ENCODE results near the gene STYX.
"Not testable (repeated sequence)": the region's sequence is repeated elsewhere in the genome, so short reads cannot be mapped to it uniquely, and the experiment has no call there.

The STYX gene

GRCh38 chr14:52738409-52738808, 8.4 kb downstream of the STYX start:
- no peaks in the 10 kb centered on the region; the same call in 1 of the 2 replicates for H3K27me3 ChIP-seq (ENCODE audit: low read depth)
- H3K36me3 ChIP-seq (replicated peaks) = no peaks in the 10 kb centered on the region
- no peak for DNase-seq (ENCODE audit: low spot score in 2 of 2)
- in situ Hi-C loops (cut with MboI; ENCODE audit: low sequenced_read_pairs) = no loop called here
- peaks cover 19% of the 10 kb centered on the region for H3K4me1 ChIP-seq
- H3K9me3 ChIP-seq = no peaks in the 10 kb centered on the region
- no peak overlapping the region for H3K4me3 ChIP-seq

- no peak overlapping the region for H3K4me3 ChIP-seq
- no peaks in the 10 kb centered on the region; the same call in 1 of the 2 replicates for H3K27me3 ChIP-seq (ENCODE audit: low read depth)
- no peaks in the 10 kb centered on the region for H3K9me3 ChIP-seq
- H3K36me3 ChIP-seq (replicated peaks) = no peaks in the 10 kb centered on the region
- DNase-seq (ENCODE audit: low spot score in 2 of 2) = peak in 1 of 2 experiments; percentile 95
- in situ Hi-C loops (cut with MboI; ENCODE audit: low sequenced_read_pairs) = no loop called here
- peaks cover 8% of the 10 kb centered on the region for H3K4me1 ChIP-seq
Measured at GRCh38 chr14:52740751-52741150, 10.8 kb downstream of the STYX start.

GRCh38 chr14:52741865-52742264, 11.9 kb downstream of the STYX start:
- Histone ChIP-seq H3K9me3 (no peaks in the 10 kb centered on the region), H3K27me3 (ENCODE audit: low read depth) (no peaks in the 10 kb centered on the region), H3K36me3 (replicated peaks) (no peaks in the 10 kb centered on the region), H3K4me3 (no peak overlapping the region), H3K4me1 (peaks cover 6% of the 10 kb centered on the region)
- in situ Hi-C loops (cut with MboI; ENCODE audit: low sequenced_read_pairs) = no loop called here
- no peak for DNase-seq (ENCODE audit: low spot score in 2 of 2)

DNA sequence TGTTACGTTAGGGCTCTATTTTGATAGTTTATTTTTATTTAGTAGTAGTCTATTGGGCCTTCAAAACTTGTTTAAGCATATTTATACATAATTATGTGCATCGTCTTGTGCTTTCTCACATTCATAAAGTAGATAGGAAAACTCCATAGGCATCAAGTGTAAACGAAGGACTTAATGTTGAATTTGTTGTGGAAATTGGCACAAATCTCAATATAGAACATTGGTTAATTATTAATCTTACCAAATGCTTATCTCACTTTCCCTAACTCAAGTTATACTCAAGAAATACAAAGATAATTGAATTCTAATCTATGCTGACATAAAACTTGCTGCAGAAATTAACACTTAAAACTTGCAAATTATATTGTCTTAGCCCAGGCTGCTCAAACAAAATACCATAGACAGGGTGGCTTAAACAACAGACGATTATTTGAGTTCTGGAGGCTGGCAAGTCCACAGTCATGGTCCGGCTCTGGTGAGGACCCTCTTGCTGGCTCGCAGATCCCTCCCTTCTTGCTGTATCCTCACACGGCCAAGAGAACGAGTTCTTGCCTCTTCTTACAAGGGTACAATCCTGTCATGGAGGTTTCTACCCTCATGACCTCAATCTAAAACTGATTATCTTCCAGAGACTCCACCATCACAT, 18.8 kb downstream of the STYX start:
- Histone ChIP-seq H3K36me3 (replicated peaks) (no peaks in the 10 kb centered on the region), H3K9me3 (no peaks in the 10 kb centered on the region), H3K27me3 (ENCODE audit: low read depth) (no peaks in the 10 kb centered on the region), H3K4me3 (no peak overlapping the region), H3K4me1 (no peaks in the 10 kb centered on the region)
- no peak for DNase-seq (ENCODE audit: low spot score in 2 of 2)
- in situ Hi-C loops (cut with MboI; ENCODE audit: low sequenced_read_pairs) = no loop called here

DNA sequence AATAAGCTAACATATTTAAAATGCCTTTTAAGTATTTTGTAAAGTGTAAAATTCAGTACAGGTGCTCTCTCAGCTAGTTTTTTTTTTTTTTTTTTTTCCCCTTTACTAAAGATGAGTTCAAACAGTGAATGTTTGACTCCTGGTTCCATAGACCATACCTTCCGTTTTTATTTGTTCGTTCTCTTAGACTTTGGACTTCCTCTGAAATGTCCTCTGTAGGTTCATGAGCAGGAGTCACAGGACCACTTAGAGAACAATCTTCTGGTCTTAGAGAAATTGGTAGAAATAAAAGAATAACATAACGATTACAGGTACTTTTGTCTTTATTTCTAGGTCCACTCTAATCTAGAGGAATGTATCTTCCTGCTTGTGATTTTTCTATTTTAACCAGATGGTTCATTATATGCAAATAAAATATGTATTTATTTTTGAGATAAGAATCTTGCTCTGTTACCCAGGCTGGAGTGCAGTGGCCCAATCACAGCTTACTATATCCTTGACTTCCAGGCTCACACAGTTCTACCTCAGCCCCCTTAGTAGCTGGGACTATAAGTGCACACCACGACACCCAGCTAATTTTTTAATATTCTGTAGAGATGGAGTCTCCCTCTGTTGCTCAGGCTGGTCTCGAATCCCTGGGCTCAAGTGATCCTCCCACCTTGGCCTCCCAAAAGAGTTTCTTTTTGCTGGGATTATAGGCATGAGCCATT, 25.8 kb downstream of the STYX start:
- no peak overlapping the region for H3K4me3 ChIP-seq
- DNase-seq (ENCODE audit: low spot score in 2 of 2) = no peak
- no peaks in the 10 kb centered on the region for H3K9me3 ChIP-seq
- peaks cover 20% of the 10 kb centered on the region; the same call in 1 of the 2 replicates for H3K36me3 ChIP-seq (replicated peaks)
- no peaks in the 10 kb centered on the region for H3K27me3 ChIP-seq (ENCODE audit: low read depth)
- H3K4me1 ChIP-seq = no peaks in the 10 kb centered on the region
- in situ Hi-C loops (cut with MboI; ENCODE audit: low sequenced_read_pairs) = no loop called here

DNA sequence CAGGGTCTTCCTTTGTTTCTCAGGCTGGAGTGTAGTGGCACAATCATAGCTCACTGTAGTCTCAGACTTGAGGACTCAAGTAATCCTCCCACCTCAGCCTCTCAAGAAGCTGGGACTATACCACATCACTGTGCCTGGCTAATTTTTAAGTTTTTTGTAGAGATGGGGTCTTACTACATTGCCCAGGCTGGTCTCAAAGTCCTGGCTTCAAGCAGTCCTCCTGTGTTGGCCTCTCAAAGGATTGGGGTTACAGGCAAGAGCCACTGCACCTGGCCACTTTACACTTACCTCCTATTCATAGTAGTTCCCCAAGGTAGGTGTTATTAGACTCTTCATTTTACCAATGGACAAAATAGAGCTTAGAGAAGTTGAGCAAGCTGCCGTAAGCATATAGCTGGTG, 29.2 kb downstream of the STYX start:
- H3K36me3 ChIP-seq (replicated peaks) = peaks cover 20% of the 10 kb centered on the region
- H3K27me3 ChIP-seq (ENCODE audit: low read depth) = no peaks in the 10 kb centered on the region
- H3K9me3 ChIP-seq = no peaks in the 10 kb centered on the region
- in situ Hi-C loops (cut with MboI; ENCODE audit: low sequenced_read_pairs) = no loop called here
- H3K4me3 ChIP-seq = no peak overlapping the region
- H3K4me1 ChIP-seq = no peaks in the 10 kb centered on the region
- no peak for DNase-seq (ENCODE audit: low spot score in 2 of 2)

- H3K9me3 ChIP-seq; DNase-seq (ENCODE audit: low spot score in 2 of 2); in situ Hi-C loops (cut with MboI; ENCODE audit: low sequenced_read_pairs); H3K27me3 ChIP-seq (ENCODE audit: low read depth); H3K4me3 ChIP-seq; H3K4me1 ChIP-seq: not testable (repeated sequence)
- H3K36me3 ChIP-seq (replicated peaks) = peaks cover 14% of the 10 kb centered on the region
Measured at GRCh38 chr14:52762923-52763322, 33.0 kb downstream of the STYX start.

DNA sequence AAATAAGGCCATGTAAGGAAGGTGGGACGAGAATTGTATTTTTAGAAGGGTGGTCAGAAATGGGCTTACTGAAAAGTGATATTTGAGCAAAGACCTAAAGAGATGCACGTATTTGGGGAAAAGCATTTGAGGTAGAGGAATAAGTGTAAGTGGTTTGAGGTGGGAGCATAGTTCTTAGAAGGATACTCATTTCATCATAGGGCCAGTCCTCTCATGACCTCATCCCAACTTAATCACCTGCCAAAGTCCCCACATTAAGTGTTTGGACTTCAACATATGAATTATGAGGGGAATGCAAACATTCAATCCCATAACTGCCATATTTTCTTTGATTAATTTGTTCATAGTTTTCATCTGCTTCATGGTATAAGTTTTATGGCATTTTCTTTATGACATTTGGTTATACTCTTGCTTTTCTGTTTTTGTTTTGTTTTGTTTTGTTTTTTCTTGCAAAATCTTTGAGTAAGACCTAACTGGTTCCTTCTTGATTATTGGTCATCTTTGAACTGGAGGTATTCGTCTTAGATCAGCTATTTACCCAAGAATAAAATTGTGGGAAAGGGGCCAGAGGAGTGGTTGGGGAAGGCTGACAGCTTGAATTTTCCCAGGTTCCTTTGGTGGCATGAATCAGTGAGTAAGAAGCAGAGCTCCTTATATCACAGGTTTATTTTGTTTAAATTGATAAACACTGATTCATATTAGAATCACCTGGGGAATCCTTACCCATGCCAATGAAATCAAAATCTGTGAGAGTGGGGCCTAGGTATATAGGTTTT, 37.3 kb downstream of the STYX start:
- H3K36me3 ChIP-seq (replicated peaks) = peaks cover 12% of the 10 kb centered on the region
- H3K27me3 ChIP-seq (ENCODE audit: low read depth) = no peaks in the 10 kb centered on the region
- no peaks in the 10 kb centered on the region for H3K9me3 ChIP-seq
- DNase-seq (ENCODE audit: low spot score in 2 of 2) = no peak
- in situ Hi-C loops (cut with MboI; ENCODE audit: low sequenced_read_pairs) = no loop called here
- H3K4me3 ChIP-seq = no peak overlapping the region
- no peaks in the 10 kb centered on the region for H3K4me1 ChIP-seq

DNA sequence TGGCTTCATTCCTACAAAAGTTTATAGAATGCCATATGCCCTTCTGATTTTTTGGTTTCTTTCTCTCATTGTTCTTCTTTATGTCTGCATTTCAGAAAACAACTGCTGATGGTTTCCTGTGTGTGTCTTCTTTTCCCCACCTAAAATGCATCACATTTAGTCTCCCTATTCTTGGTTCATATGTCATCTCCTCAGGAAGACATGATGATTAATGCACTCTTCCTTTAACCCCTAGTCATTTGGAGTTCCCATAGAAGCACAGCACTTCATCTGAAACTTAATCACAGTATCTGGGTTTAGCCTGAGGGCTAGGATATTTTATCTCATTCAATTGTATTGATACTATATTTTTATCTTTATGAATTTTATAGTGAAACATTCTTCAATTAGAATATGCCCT, 39.9 kb downstream of the STYX start:
- in situ Hi-C loops (cut with MboI; ENCODE audit: low sequenced_read_pairs) = no loop called here
- DNase-seq (ENCODE audit: low spot score in 2 of 2) = no peak
- H3K36me3 ChIP-seq (replicated peaks) = peaks cover 14% of the 10 kb centered on the region
- H3K4me3 ChIP-seq = no peak overlapping the region
- H3K27me3 ChIP-seq (ENCODE audit: low read depth) = no peaks in the 10 kb centered on the region
- H3K9me3 ChIP-seq = no peaks in the 10 kb centered on the region
- no peaks in the 10 kb centered on the region for H3K4me1 ChIP-seq

- peaks cover 32% of the 10 kb centered on the region for H3K36me3 ChIP-seq (replicated peaks)
- H3K4me3 ChIP-seq = no peak overlapping the region
- H3K4me1 ChIP-seq = no peaks in the 10 kb centered on the region
- no peak for DNase-seq (ENCODE audit: low spot score in 2 of 2)
- no peaks in the 10 kb centered on the region for H3K9me3 ChIP-seq
- no peaks in the 10 kb centered on the region for H3K27me3 ChIP-seq (ENCODE audit: low read depth)
- in situ Hi-C loops (cut with MboI; ENCODE audit: low sequenced_read_pairs) = no loop called here
Measured at GRCh38 chr14:52776816-52777215, 46.9 kb downstream of the STYX start.

DNA sequence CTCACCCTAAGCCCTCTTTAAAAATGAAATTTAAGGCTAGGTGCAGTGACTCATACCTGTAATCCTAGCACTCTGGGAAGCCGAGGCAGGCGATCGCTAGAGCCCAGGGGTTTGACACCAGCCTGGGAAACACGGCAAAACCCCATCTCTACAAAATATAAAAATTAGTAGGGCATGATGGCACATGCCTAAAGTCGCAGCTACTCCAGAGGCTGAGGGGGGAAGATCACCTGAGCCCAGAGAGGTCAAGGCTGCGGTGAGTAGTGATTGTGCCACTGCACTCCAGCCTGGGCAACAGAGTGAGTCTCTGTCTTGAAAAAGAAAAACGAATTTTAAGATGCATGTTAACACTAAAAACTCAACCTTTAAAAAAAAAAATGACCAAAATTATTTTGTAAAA, 48.7 kb downstream of the STYX start:
- Histone ChIP-seq H3K9me3 (no peaks in the 10 kb centered on the region), H3K4me3 (no peak overlapping the region), H3K4me1 (no peaks in the 10 kb centered on the region), H3K27me3 (ENCODE audit: low read depth) (no peaks in the 10 kb centered on the region), H3K36me3 (replicated peaks) (peaks cover 47% of the 10 kb centered on the region)
- DNase-seq (ENCODE audit: low spot score in 2 of 2) = no peak
- in situ Hi-C loops (cut with MboI; ENCODE audit: low sequenced_read_pairs) = no loop called here

GRCh38 chr14:52780893-52781292, 50.9 kb downstream of the STYX start:
- H3K27me3 ChIP-seq (ENCODE audit: low read depth) = no peaks in the 10 kb centered on the region
- no peaks in the 10 kb centered on the region for H3K4me1 ChIP-seq
- H3K4me3 ChIP-seq = no peak overlapping the region
- DNase-seq (ENCODE audit: low spot score in 2 of 2) = no peak
- peaks cover 45% of the 10 kb centered on the region for H3K36me3 ChIP-seq (replicated peaks)
- no peaks in the 10 kb centered on the region for H3K9me3 ChIP-seq
- in situ Hi-C loops (cut with MboI; ENCODE audit: low sequenced_read_pairs) = no loop called here

DNA sequence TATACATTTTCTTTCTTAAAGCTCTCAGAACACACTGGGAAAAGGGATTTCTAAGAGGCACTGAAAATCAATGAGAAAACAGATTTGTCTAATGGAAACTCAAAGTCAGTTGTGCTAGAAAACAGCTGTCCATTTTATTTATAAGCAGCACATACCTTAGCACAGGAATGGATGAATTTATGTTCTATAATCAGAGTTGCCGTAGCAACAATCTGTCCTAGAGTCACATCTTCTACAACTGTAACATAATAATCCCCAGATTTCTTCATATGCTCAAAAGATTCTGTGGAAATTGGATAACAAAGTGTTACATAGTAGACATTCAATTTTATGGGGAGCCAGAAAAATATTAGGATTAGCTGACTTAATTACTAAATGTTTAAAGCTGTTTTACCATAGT, 51.7 kb downstream of the STYX start:
- Histone ChIP-seq H3K4me1 (no peaks in the 10 kb centered on the region), H3K36me3 (replicated peaks) (peaks cover 45% of the 10 kb centered on the region), H3K4me3 (no peak overlapping the region), H3K9me3 (no peaks in the 10 kb centered on the region), H3K27me3 (ENCODE audit: low read depth) (no peaks in the 10 kb centered on the region)
- no peak for DNase-seq (ENCODE audit: low spot score in 2 of 2)
- in situ Hi-C loops (cut with MboI; ENCODE audit: low sequenced_read_pairs) = no loop called here

- in situ Hi-C loops (cut with MboI; ENCODE audit: low sequenced_read_pairs) = no loop called here
- Histone ChIP-seq H3K9me3 (no peaks in the 10 kb centered on the region), H3K4me1 (peaks cover 11% of the 10 kb centered on the region), H3K4me3 (no peak overlapping the region), H3K36me3 (replicated peaks) (peaks cover 34% of the 10 kb centered on the region), H3K27me3 (ENCODE audit: low read depth) (no peaks in the 10 kb centered on the region)
- DNase-seq (ENCODE audit: low spot score in 2 of 2) = no peak
Measured at GRCh38 chr14:52783206-52783605, 53.2 kb downstream of the STYX start.
